ENCODE results near the gene ADGRB2.
A peak's percentile ranks its signal among the peaks of the same experiment; 100 is the strongest.
"Not testable (repeated sequence)": the region's sequence is repeated elsewhere in the genome, so short reads cannot be mapped to it uniquely, and the experiment has no call there.

The ADGRB2 gene

DNA sequence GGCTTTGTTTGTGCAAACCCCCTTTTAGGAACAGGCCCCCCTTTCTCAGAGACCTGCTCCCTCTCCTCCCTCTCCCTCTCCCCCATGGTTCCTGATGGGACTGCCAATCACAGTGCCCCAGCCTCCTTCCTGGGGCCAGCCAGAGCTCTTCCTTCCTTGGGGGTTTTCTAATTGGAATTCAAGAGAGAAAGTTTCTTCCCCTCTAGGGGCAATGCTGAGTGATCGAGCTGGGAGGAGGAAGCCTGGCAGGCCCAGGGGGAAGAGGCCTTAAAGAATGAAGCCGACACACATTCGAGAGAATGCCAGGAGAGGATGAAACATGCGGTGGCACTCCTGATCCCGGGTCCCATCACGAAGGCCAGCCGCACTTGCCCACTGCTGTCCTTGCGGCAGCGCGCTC, 39.0 kb downstream of the ADGRB2 start:
- DNase-seq: no peak

DNA sequence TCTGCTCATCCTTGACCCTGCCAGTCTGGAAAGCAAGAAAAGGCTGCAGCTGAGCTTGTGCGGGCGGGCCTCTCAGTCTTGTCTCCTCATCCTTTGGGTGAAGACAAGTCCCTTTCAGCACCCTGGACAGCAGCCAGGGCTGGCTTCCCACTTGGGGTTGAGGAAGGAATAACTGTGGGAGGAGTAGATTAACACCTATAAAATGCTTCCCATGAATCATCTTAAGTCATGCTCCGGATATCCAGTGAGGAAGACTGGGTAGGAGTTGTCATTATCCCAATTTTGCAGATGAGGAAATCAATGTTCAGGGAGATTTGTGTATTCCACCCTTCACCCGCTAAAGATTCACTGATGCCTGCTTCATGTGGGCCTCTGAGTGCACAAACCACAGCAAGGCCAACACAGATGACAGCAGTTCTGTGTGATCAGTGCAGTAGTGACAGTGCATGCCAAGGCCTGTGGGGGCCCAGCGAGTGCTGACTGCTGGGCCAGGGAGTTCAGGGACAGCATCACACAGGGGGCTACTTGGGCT, 40.2 kb downstream of the ADGRB2 start:
- peak; percentile 39 for DNase-seq

DNA sequence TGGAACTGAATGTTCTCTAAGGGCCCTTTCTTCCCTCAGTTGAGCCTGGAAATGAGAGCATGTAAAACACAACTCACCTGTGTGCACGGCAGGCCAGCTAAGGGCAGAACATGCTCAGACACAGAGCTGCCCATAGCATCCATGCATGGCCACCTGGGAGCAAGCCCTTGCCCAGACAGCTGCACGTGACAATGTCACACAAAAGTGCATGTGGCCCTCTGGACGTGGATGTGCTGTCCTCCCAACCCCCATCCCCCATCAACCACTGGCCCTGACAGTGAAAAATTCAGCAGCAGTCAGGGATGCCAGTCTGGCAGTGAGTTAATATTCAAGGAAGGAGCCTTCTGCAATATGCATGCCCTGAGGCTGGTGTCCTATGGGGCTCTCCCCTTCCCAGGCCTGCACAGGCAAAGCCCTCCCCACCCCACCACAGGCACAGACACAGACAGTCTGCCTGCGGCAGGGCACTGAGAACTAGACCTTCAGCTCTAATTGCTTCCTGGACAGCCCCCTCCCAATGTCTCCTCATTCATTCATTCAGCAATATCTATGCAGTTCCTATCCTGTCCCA, 45.7 kb downstream of the ADGRB2 start:
- no peak for DNase-seq

DNA sequence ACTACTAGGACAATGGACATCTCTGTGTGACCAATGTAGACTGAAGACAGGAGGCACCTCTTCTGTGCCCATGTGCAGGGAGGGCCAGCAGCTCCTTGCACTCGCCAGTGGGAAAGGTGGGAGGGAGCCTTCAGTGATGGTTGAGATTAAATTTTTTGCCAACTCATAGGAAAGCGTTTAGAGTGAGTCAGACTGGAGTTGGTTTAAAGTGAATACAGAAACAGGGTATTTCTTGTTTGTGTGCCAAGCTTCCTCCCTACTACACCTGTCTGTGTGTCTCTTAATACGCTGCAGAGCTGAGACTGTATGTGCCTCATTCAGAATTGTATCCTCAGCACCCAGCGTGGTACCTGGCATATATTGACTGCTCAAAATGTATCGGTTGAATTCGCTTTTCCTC, 46.8 kb downstream of the ADGRB2 start:
- no peak for DNase-seq

DNA sequence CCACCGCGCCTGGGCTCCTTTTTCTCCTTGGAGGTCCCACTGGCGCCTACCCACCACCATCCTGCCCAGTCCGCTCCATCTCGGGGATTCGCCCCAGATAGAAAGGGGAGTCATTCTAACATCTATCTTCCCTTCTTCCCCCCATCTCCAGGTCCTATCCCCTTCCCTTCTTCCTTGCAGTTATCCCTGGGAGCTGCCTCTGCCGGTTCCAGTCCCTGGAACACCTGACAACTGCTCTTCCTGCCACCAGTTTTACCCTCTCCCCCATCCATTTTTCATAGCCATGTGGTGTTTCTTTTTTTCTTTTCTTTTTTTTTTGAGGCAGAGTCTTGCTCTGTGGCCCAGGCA, 48.3 kb downstream of the ADGRB2 start:
- DNase-seq: no peak

DNA sequence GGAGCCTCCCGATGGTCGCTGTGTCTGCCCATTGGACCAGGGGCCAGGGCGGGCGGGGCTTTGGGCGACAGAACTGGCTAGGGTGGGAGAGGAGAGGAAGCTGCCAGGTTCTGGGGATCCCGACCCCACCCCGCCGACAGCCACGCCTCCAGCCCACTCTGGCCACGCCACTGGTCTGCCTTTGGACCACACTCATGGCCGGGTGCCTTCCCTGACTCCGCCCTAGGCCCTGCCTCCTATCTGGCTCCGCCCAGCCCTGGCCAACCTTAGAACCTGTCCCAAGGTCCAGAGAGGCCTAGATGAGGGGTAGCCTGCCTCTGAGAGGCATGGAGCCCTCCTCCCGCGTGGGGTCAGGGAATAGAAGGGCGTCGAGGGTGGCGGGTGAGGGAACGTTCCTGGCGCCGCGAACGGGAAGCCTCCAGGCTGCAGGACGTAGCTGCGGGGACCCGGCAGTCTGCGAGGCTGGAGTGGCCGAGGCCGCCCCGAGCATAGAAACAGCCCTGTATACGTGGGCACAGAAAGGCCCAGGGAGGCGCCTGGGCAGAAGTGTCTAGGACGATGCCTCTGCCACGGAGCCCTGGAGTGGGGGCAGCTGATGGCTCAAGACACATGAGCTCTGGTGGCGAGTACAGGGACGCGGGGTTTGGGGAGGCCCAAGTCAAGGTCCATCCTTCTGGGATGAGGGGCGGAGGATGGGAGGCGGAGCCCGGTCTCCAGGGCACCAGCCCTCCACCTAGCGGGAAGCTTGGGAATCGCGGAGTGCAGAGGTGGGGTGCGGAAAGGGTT, 48.9 kb downstream of the ADGRB2 start:
- DNase-seq: peak; percentile 31

DNA sequence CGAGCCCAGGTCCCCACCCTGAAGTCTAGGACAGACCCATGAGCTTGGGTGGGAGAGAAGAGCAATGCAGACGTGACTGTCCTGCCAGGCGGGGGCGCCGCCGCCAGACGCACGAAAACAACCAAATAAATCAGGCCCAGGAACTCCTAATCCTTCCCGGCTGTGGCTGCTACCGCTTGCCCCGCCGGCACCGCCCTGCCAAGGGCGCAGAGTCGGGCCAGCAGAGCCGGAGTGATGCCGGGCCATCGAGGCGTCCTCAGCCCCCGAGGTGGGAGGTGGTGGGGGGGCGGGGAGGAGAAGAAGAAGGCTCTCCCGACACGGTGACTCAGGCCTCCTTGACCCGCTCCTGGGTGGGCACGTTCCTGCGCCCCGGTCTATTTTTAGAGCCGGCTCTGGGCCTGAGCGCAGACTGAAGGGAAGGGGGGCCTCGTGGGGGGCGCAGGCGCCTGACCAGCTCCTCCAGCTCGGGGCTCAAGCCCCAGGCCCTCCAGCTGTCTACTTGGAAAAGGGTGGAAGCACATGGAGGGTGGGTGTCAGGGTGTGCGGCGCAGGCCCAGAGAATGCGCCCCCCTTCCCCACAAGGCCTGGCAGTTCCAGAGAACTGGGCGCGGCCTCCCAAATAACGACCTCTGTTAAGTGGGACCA, 49.6 kb downstream of the ADGRB2 start:
- peak; percentile 12 for DNase-seq

DNA sequence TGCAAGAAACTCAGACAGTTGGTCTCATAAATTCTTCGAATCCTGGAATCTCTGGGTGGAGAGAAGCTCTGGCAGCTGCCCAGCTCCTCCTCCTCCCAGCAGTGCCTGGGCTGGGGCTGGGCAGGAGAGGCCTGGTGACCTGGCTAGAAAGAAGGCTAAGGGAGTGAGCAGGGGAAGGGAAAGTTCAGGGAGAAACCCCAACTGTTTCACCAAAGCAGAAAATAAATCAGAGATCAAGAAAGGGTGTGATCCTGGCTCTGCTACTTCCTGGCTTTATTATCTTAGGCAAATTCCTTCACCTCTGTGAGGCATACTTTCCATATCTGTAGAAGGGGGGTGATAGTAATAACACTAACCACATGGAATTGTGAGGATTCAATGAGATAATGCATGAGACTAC, 51.5 kb downstream of the ADGRB2 start:
- DNase-seq: no peak

DNA sequence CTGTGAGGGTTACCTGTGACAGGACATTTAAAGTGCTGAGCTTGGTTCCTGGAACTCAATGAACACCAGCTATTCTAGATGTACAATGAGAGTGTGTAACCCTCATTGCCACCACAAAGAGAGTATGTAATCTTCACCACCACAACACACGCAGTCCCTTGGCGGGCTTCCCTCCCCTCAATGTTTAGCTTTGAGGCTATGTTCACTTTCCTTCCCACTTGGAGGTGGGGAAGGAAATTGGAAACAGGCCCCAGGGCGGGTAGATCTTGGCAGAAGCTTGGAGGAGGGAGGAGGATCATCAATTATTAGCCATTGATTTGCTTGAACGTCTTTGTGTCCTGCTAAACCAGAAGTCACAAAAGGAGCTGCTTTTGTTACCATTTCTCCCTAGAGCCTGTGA, 52.1 kb downstream of the ADGRB2 start:
- DNase-seq: no peak

DNA sequence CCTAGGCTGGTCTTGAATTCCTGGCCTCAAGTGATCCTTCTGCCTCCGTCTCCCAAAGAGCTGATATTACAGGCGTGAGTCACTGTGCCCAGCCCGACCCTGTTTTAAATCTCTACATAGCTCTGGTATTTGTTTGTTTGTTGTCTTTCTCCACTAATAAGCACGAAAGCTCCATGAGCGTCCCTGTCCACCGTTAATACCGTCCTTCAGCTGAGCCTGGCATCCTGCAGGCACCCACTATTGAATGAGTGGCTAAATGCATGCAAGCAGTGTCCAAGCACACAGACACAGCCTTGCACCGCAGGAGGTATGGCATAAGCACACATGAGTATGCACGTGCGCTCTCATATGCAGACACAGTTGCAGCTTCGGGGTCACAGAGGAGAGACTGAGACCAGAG, 55.8 kb downstream of the ADGRB2 start:
- DNase-seq: no peak

DNA sequence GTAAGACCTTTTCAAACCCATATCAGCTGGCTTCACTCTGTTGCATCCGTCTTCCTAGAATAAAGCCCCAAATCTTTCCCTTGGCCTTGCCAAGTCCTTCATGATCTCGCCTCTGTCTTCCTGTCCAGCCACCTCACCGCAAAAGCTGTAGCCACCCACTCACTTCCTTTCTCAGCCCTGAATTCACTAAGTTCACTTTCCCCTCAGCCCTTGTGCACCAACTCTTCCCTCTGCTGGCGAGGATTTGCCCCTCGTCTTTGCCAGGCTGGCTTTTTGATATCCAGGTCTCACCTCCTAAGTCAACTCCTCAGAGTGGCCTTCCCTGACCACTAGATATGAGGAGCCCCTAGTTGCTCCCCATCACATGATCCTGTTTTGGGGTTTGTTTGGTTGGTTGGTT, 56.4 kb downstream of the ADGRB2 start:
- DNase-seq: no peak

DNA sequence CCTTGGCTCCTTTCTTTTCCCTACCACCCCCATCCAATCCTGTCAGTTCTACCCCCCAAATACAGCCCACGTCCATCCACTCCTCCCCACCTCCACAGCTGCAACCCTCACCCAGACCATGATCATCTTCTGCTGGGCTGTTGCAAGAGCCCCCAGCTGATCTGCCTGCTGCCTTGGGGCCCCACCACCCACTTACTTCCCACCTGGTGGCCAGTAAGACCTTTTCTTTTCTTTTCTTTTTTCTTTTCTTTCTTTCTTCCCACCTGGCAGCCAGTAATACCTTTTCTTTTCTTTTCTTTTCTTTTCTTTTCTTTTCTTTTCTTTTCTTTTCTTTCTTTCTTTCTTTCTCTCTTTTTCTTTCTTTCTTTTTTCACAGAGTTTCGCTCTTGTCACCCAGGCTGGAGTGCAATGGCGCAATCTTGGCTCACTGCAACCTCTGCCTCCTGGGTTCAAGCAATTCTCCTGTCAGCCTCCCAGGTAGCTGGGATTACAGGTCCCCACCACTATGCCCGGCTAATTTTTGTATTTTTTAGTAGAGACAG, 57.0 kb downstream of the ADGRB2 start:
- DNase-seq: not testable (repeated sequence)

DNA sequence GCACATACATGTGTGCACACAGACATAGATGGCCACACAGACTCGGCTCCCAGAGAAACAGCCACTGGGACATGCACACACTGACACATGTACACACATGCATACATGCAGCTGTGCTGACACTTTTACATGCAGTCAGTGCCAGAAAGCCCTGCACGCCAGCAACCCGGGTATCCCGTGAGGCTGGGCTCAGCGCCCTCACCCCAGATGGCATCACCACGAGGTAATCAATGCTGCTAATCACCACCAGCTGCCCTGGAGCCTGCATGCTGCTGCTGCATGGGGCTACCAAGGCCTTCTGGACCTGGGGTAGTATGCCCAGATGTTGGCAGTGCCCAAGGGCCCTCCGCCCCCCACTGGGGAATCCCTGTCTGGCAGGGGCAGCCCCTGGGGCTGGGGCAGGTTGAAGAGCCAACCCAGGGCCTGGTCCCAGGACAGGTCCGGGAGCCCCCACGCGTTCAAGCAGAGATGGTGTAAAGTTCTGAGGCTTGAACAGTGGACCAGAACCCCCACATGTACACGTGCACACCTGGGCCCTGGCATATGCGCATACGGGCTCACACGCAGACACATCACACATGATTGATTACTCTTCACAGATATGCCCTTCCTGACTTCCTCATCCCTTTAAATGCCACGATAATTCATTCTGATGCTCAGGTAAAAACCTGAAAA, 57.6 kb downstream of the ADGRB2 start:
- DNase-seq: no peak

DNA sequence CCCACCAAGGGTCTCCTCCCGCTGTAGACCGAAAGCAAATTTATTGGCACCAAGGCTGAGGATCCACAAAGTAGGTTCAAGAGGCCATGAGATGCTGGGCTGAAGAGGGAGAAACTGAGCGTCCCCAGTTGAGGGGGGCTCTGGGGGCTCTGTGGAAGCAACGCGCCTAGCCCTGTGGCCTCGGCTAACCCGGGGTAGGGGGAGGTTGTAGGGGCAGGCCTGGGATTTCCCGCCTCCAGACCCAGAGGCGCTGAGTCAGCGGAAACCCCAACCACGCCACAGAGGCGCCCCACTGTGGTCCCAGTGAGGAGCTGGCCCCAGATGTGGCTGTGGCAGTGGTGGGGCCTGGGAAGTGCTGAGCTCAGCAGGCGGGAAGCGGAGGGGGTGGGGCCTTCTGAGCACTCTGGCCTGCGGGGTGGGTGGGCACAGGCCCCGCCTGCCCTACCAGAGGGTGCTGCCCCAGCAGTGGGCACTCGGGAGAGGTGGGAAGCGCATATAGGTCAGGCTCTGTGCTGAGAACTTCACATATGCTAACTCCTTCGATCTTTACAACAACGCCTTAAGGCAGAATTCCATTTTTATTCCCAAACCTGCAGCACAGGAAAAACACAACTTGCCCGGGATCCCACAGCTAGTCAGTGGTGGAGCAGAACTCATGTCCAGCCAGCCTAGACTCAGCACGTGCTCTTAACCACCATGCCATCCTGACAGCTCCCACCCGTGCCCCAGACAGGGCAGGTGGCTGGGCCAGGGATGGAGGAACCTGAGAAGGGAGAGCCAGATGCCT, 58.9 kb downstream of the ADGRB2 start:
- peak; percentile 80 for DNase-seq

DNA sequence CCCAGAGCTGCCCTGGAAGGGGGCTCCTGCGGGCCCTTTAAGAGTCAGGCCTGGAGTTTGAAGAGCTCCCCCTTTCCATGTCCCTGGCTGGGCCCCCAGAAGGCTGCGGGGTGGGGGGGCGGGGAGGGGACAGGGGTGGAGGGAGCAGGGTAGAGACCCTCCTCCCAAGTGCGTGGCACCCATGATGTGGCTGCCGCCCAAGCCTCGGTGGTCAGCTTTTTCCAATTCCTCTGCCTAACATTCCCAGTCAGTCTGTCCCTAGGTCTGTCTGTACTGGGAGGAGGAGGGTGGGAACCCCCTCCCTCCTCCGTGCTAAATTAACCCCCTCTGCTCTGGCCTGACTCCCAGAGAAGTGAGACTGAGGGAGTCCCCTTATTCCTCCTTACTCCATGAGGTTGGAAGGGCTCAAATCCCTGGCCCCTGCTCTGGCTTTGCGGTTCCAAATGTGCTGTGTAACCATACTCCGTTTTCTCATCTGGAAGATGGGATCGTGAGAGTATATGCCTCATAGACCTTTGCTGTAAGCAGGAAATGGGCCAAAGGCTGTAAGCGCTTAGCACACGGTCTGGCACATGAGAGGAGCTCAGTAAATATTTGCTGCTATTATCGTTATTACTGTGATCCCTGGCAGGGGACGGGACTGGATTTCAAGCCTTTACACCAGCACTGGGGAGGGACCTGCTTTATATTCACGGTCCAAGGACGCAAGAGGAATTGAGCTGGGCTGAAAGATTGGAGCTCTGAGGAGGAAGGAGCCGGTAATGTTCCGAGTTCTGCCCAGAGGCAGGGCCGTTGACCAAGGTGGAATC, 59.7 kb downstream of the ADGRB2 start:
- no peak for DNase-seq

DNA sequence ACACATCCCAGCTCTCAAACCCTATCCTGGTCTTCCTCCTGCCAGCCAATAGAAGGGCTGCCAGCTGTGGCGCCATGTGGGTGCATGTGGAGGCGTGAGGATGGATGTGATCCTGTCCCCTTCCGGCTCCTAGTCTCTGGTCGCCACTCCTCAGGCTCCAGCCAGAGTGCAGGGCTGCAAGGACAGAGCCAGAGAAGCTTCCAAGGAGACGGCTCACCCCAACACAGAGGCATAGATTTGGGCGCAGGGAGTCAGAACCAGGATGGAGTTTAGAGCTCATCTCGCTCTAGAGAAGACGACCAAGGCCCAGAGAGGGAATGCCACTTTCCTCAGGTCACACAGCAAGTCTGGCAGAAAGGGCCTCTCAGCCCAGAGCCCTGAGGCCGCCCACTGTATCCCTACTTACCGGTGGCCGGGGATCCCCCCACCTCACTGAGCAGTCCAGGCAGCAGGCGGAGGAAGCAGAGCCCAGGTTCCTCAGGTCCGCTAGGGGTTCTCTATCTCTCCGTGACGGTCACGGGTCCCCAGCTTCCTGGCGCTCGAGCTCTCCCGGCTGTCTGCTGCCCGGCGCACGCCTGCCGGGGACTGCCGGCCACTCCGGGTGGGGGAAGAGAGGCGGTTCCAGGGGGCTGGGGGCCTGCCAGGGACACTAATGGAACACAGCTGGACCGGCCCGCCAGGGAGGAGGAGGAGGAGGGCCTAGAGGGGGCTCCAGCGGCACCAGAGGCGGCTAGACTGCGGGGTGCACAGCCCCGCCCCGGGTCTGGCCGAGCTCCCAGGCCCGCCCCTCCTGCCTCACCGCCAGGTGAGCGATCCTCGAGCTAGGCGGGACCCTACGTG, 60.5 kb downstream of the ADGRB2 start, which contains the start of gene COL16A1:
Gene COL16A1 (minus strand): TSS at position 587 of the 840 bp plus-strand sequence. CDS start 1,824 bp downstream, outside the sequence.
- no peak for DNase-seq

DNA sequence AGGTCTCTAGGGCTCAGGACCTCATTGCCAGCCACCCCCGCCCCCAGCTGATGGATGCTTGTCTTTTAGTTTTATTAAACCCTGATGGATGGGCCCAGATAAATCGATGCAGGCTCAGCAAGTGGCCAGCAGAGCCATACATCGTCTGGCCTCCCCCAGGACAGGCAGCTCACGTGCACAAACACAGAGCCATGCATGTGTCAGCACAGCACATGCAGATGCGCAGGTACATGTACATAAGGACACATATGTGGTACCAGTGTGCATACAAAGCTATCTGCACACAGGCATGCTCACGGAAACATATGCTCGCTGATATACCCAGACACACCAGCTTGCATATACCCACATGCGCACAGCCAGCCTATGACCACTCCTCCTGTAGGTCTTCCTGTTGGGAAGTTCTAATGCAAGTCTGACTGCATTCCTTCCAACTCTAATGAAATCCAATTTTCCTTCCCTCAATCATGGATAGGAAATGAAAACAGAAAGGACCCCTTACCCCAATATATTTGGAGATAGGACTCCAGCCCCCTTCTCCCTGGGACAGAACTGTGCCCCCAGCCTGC, 61.2 kb downstream of the ADGRB2 start:
- DNase-seq: no peak

DNA sequence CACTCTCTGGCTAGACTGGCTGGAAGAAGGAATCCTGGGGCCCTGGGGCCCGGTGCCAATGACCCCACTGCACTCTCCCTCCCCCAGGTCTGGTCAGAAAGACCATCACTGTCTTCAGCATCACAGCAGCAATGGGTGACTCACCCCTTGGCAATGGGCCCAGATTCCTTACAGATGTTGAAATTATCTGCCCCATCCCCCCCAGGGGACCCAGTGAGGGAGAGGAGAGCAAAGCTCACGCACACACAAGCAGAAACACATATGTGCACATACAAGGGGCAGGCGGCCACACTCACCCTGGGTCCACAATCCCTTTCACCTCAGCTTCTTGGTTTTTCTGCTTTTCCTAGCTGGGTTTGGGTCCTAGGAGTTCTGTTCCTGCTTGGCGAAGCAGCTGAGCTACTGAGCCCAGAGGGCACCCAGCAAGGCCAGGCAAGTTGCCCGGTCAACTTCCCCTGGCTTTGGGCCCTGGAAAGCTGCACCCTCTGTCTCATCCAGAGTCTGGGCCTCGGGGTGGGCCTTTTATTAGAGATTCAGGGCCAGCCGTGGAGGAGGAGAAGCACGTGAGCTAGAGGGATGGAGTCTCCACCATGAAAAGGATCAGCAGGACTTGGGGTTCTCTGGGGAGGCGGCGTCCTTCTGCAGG, 62.9 kb downstream of the ADGRB2 start:
- peak; percentile 34 for DNase-seq

DNA sequence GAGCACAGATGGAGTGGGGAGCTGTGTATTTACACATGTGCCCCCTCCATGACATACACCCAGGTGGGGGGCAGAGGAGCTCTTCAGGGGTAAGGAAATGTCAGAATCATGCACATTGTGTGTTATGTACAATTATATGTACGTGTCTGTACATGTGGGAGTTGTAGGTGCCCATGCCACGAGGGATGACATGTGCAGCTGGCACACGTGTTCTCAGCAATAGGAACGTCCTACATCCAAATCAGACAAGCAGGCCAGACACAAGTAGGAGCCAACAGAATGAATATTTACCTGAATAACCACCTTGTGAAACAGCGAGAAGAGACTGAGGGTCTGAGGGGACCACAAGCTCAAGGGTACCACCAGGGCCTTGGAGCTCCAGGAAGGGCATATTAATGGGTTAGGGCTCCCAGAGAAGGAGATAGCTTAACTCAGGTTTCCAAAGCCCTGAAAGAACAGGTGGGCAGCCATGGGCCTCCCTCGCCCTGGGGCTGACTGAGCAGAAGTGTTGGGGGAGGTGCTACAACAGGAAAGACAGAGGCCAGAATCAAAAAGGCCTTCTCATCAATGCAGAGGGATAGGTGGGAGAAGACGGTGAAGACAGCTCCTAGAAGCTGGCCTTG, 63.6 kb downstream of the ADGRB2 start:
- no peak for DNase-seq

All from stimulated activated CD4-positive, alpha-beta T cell treated with anti-CD3 and anti-CD28 coated beads, Interleukin-1b, Interleukin-23, amount 100 ng/mL, for 48 hours (primary cell).